ENCODE results near the gene ZNF343.

Gene ZNF343

DNA sequence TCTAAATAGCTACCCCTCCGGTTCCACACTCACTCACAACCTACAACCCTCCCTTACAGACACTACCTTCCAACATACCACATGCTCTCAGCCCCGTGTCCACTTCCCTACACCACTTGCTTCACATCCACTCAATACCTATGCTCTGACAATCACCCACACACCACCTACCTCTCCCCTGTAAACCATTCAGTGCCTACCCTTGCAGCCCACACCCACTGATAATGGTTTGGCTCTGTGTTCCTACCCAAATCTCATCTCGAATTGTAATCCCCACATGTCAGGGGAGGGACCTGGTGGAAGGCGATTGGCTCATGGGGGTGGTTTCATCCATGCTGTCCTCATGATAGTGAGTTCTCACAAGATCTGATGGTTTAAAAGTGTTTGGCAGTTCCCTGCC, 9.8 kb upstream of the ZNF343 start:
- TF ChIP-seq, protein P1, sequence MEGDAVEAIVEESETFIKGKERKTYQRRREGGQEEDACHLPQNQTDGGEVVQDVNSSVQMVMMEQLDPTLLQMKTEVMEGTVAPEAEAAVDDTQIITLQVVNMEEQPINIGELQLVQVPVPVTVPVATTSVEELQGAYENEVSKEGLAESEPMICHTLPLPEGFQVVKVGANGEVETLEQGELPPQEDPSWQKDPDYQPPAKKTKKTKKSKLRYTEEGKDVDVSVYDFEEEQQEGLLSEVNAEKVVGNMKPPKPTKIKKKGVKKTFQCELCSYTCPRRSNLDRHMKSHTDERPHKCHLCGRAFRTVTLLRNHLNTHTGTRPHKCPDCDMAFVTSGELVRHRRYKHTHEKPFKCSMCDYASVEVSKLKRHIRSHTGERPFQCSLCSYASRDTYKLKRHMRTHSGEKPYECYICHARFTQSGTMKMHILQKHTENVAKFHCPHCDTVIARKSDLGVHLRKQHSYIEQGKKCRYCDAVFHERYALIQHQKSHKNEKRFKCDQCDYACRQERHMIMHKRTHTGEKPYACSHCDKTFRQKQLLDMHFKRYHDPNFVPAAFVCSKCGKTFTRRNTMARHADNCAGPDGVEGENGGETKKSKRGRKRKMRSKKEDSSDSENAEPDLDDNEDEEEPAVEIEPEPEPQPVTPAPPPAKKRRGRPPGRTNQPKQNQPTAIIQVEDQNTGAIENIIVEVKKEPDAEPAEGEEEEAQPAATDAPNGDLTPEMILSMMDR (IDR thresholded peaks at IDR 0.05; ENCODE audit: low read depth, low read length, missing control alignments): no peak
- in situ Hi-C loops (cut with HindIII; ENCODE audit: low pct_ligation_motif_present, low sequenced_read_pairs): no loop called here
- H3K4me3 ChIP-seq (ENCODE audit: low read depth, low read length): no peak overlapping the region
- no peaks in the 10 kb centered on the region for H3K36me3 ChIP-seq (replicated peaks)
- no peaks in the 10 kb centered on the region for H3K27me3 ChIP-seq (replicated peaks)
- H3K27ac ChIP-seq: no peak overlapping the region
- DNase-seq: no peak

DNA sequence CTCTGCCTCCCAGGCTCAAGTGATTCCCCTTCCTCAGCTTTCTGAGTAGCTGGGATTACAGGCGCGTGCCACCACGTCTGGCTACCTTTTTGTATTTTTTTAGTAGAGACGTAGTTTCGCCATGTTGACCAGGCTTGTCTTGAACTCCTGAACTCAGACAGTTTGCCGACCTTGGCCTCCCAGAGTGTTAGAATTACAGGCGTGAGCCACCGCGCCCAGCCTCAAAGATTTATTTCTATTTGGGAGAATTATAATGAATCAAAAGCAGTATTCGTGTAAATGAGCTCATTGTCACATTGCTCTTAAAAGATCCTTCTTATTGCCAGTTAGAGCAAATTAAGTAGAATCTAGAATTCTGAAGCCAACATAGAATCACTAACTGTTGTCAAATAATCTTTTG, 9.4 kb upstream of the ZNF343 start:
- TF ChIP-seq, protein P1 (IDR thresholded peaks at IDR 0.05; ENCODE audit: low read depth, low read length, missing control alignments): no peak
- Histone ChIP-seq H3K27ac (no peak overlapping the region), H3K4me3 (ENCODE audit: low read depth, low read length) (no peak overlapping the region), H3K36me3 (replicated peaks) (no peaks in the 10 kb centered on the region), H3K27me3 (replicated peaks) (no peaks in the 10 kb centered on the region)
- in situ Hi-C loops (cut with HindIII; ENCODE audit: low pct_ligation_motif_present, low sequenced_read_pairs): no loop called here
- no peak for DNase-seq

DNA sequence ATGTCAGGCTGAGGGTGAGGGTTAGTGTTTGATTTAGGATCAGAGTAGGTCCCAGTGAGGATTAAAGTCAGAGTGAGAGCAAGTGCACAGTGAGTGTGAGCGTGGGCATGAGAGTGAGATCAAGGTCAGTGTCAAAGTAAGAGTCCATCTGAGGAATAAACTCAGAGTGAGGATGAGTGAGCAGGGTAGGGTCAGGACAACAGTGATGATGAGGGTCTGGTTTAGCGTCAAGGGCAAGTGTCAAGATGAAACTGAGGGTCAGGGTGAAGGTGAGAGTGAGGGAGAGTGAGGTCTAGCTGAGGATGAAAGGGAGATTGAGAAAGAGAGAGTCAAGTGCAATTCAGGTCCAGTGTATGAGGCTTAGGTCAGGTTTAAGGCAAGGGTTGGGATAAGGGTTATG, 7.7 kb upstream of the ZNF343 start:
- no peak for DNase-seq
- TF ChIP-seq, protein P1 (IDR thresholded peaks at IDR 0.05; ENCODE audit: low read depth, low read length, missing control alignments): no peak
- H3K27ac ChIP-seq: no peak overlapping the region
- H3K4me3 ChIP-seq (ENCODE audit: low read depth, low read length): no peak overlapping the region
- in situ Hi-C loops (cut with HindIII; ENCODE audit: low pct_ligation_motif_present, low sequenced_read_pairs): no loop called here
- no peaks in the 10 kb centered on the region for H3K27me3 ChIP-seq (replicated peaks)
- H3K36me3 ChIP-seq (replicated peaks): no peaks in the 10 kb centered on the region

DNA sequence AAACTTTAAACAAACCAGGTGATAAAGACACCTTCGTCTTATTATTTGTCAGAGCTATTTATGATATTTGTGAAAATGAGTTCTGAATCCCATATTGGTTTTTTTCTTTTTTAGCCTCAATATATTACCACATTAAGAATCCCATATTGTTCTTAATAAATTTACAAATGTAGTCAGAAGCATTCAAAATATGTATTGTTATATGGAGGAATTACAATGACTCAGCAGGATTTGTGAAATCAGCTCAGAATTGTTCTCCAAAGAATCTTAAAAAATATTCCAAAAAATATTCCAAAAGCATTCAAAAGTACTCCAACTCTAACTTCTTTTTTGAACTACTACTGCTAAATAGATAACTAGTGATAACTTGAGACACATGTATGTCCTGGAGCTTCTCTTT, 6.5 kb upstream of the ZNF343 start:
- Histone ChIP-seq H3K36me3 (replicated peaks) (no peaks in the 10 kb centered on the region), H3K27me3 (replicated peaks) (no peaks in the 10 kb centered on the region), H3K4me3 (ENCODE audit: low read depth, low read length) (no peak overlapping the region), H3K27ac (no peak overlapping the region)
- in situ Hi-C loops (cut with HindIII; ENCODE audit: low pct_ligation_motif_present, low sequenced_read_pairs): no loop called here
- DNase-seq: no peak
- TF ChIP-seq, protein P1 (IDR thresholded peaks at IDR 0.05; ENCODE audit: low read depth, low read length, missing control alignments): no peak

DNA sequence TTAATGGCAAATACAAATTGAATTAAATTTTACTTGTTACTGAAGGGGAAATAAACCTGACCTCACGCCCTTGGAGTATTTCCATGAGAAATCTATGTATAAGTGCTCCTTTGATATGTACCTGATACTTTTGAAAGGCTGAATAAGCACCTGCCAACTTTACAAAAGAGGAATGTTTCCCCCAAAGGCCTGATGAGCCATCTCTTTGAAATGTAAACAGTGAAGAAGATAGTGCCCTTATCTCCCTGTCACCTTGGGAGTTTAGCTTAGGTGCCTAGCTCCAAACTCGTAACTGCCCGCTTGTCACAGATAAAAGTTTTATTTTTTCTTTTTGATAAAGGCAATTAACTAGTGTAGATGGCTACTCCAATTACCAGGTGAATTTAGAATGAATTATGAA, 1.1 kb upstream of the ZNF343 start:
- H3K27ac ChIP-seq: no peak overlapping the region
- in situ Hi-C loops (cut with HindIII; ENCODE audit: low pct_ligation_motif_present, low sequenced_read_pairs): no loop called here
- DNase-seq: no peak
- H3K27me3 ChIP-seq (replicated peaks): no peaks in the 10 kb centered on the region
- H3K4me3 ChIP-seq (ENCODE audit: low read depth, low read length): no peak overlapping the region
- no peaks in the 10 kb centered on the region for H3K36me3 ChIP-seq (replicated peaks)
- TF ChIP-seq, protein P1 (IDR thresholded peaks at IDR 0.05; ENCODE audit: low read depth, low read length, missing control alignments): no peak

DNA sequence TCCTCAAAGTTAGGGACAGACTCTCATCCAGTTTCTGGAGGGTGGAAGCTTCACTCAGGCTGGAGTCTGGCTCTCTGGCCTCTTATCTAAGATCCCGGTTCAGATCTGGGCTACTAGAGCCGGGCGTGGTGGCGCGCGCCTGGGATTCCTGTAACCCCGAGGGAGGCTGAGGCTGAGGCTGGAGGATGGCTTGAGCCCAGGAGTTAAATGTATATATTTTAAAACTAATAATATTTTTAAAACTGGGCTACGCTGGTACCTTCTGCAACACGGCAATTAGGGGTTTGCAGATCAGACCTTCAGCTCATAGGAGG, 710 bp upstream of the ZNF343 start:
- Histone ChIP-seq H3K27ac (no peak overlapping the region), H3K27me3 (replicated peaks) (no peaks in the 10 kb centered on the region), H3K4me3 (ENCODE audit: low read depth, low read length) (peak overlapping the region; percentile 95), H3K36me3 (replicated peaks) (no peaks in the 10 kb centered on the region)
- TF ChIP-seq, protein P1 (IDR thresholded peaks at IDR 0.05; ENCODE audit: low read depth, low read length, missing control alignments): no peak
- in situ Hi-C loops (cut with HindIII; ENCODE audit: low pct_ligation_motif_present, low sequenced_read_pairs): no loop called here
- no peak for DNase-seq
